RWPE1 (cell line): ENCODE measurements around the gene ZMYND8.

Experiments
- CTCF ChIA-PET: fragments of 350-600 bp; sonication (Branson Sonifier 250); formaldehyde crosslinking; extraction: SDS; loops from one replicate; lab custom pipeline; 2021; lab: Yijun Ruan, JAX
- POLR2A ChIA-PET: fragments of 400-600 bp; formaldehyde crosslinking; extraction: SDS; loops from one replicate; lab custom pipeline; 2020; ENCODE audit warnings: antibody characterized with exemption; ENCODE audit not compliant: low non-redundant PET; lab: Yijun Ruan, JAX
- DNase-seq: peaks from one replicate; pipeline ENCODE4 v3.0.0; 2012; ENCODE audit warnings: low spot score
- H3K27ac ChIP-seq: fragments of 450-650 bp; 2 replicates; pipeline ENCODE4 v1.5.1; 2017
- TF ChIP-seq, protein P1 (sequence below): fragments of 450-650 bp; conservative IDR thresholded peaks from 2 replicates; pipeline ENCODE4 v1.5.1; 2017; ENCODE audit warnings: low read depth, mild to moderate bottlenecking

Gene ZMYND8

DNA sequence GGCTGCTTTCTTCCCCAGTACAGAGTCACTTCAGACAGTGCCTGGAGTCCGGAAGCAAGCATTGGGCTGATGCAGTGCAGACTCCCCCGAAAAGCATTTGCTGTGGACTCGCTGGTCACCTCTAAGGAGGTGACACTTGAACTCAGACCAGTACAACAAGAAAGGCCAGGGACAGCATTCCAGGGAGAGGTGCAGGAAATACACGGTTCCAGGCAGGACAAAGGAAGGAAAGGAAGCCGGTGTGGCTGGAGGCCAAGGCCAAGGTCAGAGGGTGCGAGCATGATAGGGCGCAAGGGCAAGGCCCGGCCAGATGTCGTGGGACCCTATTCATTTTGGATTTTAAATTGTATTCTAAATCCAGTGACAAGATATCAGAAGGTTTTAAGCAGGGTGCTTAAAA is 160.9 kb downstream of the ZMYND8 start:
- ChIA-PET CTCF (interaction anchor here (0.5 to 1.2 kb wide), 5 partner anchors 39 to 438 kb away, joined by 3 to 6 read pairs (median 3); no protein-coding TSS in a partner anchor), POLR2A (no interaction called here)
- DNase-seq, result no peak
- TF ChIP-seq, protein P1, sequence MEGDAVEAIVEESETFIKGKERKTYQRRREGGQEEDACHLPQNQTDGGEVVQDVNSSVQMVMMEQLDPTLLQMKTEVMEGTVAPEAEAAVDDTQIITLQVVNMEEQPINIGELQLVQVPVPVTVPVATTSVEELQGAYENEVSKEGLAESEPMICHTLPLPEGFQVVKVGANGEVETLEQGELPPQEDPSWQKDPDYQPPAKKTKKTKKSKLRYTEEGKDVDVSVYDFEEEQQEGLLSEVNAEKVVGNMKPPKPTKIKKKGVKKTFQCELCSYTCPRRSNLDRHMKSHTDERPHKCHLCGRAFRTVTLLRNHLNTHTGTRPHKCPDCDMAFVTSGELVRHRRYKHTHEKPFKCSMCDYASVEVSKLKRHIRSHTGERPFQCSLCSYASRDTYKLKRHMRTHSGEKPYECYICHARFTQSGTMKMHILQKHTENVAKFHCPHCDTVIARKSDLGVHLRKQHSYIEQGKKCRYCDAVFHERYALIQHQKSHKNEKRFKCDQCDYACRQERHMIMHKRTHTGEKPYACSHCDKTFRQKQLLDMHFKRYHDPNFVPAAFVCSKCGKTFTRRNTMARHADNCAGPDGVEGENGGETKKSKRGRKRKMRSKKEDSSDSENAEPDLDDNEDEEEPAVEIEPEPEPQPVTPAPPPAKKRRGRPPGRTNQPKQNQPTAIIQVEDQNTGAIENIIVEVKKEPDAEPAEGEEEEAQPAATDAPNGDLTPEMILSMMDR, result no peak
- no peak overlapping the region for H3K27ac ChIP-seq

DNA sequence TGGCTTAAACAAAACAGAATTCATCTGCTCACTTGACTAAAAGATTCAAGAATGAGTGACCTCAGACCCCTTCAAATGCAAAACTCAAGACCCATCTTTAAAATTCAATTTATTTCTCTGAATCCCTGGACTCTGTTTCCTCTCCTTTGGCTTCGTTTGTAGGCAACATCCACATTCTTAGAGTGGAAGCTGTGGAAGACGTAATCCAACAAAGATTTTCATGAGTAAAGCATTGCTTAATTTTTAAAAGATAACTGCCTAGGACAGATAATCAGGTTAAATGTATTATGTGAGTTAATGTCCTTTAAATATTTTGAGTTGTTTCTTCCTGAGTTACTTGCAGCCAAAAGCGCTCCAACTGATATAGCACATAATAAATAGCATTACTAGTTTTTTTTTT is 164.5 kb downstream of the ZMYND8 start:
- POLR2A ChIA-PET, result no interaction called here
- CTCF ChIA-PET, result interaction anchor here (0.6 to 1.4 kb wide), 3 partner anchors 35 to 359 kb away, joined by 3 to 6 read pairs (median 5); no protein-coding TSS in a partner anchor
- TF ChIP-seq, protein P1, result no peak
- H3K27ac ChIP-seq, result no peak overlapping the region
- no peak for DNase-seq

DNA sequence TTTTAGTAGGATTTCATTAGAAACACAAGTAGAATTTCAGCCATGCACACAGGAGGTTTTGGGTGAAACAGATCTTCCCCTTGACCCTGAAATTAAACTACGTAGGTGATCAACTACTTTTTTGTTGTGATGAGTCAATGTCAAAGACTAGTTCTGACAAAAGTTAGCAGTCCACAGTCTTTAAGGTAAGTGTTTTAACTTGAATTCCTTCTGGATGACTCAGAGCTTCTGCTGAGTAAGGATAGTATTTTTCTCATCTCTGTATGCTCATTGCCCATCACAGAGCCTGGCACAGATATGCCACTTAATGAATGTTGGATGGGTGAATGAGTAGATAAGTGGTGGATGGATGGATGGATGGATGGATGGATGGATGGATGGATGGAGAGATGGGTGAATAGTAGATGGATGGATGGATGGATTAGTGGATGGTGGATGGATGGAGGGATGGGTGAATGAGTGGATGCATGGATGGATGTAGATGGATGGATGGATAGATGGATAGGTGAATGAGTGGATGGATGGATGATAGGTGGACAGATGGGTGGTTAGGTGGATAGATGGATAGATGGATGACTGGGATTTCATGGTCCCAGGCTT is 165.3 kb downstream of the ZMYND8 start:
- ChIA-PET POLR2A (no interaction called here), CTCF (interaction anchor here (0.6 kb wide), 1 partner anchor 36 kb away, joined by 3 read pairs; no protein-coding TSS in a partner anchor)
- peak; percentile 98 for DNase-seq
- no peak overlapping the region for H3K27ac ChIP-seq
- TF ChIP-seq, protein P1, result no peak

DNA sequence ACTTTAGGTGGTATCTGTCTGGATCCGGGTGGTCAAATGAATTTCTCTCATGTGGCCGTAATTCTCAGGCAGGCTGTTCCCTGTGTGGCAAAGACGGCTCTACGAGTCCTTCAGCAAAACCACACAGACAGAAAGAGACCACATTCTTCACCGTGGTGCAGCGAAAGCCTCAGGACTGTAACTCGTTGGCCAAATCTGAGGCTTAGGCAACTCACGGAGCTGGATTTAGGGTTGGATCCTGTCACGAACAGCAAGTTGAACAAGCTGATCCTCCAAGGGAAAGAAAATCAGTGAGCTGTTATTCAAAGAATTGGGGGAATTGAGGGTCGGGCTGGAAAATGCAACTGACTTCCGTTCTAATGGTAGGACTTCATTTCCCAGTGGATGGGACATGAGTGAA is 167.4 kb downstream of the ZMYND8 start:
- H3K27ac ChIP-seq, result no peak overlapping the region
- ChIA-PET POLR2A (no interaction called here), CTCF (interaction anchor here (0.6 kb wide), 3 partner anchors 14 to 455 kb away, joined by 3 to 6 read pairs (median 4); no protein-coding TSS in a partner anchor)
- no peak for DNase-seq
- TF ChIP-seq, protein P1, result no peak

DNA sequence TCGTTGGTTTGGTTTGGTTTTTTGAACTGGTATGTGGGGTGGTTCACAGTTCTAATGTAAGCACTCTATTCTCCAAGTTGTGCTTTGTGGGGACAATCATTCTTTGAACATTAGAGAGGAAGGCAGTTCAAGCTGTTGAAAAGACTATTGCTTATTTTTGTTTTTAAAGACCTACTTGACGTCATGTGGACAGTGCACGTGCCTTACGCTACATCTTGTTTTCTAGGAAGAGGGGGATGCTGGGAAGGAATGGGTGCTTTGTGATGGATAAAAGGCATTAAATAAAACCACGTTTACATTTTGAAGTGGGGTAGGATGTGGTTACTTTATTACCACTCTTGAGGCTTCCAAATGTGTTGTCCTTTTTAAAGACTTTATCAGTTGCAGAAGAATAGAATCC is 168.0 kb downstream of the ZMYND8 start:
- H3K27ac ChIP-seq, result no peak overlapping the region
- no peak for DNase-seq
- TF ChIP-seq, protein P1, result no peak
- POLR2A ChIA-PET, result no interaction called here
- CTCF ChIA-PET, result interaction anchor here (0.6 kb wide), 2 partner anchors 13 to 438 kb away, joined by 3 to 4 read pairs; no protein-coding TSS in a partner anchor

DNA sequence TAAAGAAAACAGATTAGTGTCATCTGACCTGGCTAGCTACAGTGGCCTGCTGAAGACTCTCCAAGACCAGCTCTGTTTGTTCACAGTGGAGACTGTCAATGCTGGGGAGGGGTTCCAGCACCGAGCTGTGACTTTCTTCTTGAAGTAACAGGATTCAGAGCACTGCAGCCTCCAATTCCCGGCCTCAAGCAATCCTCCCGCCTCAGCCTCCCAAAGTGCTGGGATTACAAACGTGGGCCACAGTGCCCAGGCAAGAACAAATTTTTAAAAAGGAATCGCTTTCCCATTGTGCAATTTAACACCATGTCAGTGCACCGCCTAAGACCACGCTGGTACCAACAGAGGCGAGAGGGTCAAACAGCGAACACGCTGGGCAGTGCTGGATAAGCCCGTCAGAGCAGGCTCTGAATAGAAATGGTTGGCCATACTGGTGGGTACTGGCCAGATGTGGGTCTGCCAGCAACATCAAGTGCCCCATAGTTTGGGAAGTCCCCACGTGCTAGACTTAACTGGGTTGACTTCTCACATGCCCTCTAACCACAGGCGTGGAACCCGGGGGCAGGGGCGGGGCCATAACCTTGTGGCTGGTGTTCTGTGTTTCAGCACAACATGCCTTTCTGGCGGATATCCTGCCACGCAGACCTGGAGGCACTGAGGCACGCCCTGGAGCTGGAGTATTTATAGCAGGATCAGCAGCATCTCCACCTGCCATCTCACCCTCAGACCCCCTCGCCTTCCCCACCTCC is 168.9 kb downstream of the ZMYND8 start:
- TF ChIP-seq, protein P1, result no peak
- POLR2A ChIA-PET, result no interaction called here
- no peak for DNase-seq
- H3K27ac ChIP-seq, result no peak overlapping the region
- CTCF ChIA-PET, result interaction anchor here (0.6 to 1.1 kb wide), 4 partner anchors 9 to 379 kb away, joined by 3 to 6 read pairs (median 5); no protein-coding TSS in a partner anchor
